OCI-LY7 (cell line): ENCODE data around the gene GAB3.

Experiments used
- CTCF ChIP-seq: fragments of 200-600 bp; sonication (generic); conservative IDR thresholded peaks from 2 replicates; pipeline ENCODE4 v1.5.1; 2014; ENCODE audit warnings: mild to moderate bottlenecking, antibody characterized with exemption, low read length, moderate library complexity, mixed read lengths
- EZH2phosphoT487 ChIP-seq: fragments of 200-600 bp; sonication (generic); IDR thresholded peaks from 2 replicates; pipeline ENCODE4 v1.6.1; 2018; ENCODE audit warnings: low read depth, borderline replicate concordance, mild to moderate bottlenecking, mixed run types, antibody characterized with exemption, low read length, moderate library complexity, mixed read lengths

DNA sequence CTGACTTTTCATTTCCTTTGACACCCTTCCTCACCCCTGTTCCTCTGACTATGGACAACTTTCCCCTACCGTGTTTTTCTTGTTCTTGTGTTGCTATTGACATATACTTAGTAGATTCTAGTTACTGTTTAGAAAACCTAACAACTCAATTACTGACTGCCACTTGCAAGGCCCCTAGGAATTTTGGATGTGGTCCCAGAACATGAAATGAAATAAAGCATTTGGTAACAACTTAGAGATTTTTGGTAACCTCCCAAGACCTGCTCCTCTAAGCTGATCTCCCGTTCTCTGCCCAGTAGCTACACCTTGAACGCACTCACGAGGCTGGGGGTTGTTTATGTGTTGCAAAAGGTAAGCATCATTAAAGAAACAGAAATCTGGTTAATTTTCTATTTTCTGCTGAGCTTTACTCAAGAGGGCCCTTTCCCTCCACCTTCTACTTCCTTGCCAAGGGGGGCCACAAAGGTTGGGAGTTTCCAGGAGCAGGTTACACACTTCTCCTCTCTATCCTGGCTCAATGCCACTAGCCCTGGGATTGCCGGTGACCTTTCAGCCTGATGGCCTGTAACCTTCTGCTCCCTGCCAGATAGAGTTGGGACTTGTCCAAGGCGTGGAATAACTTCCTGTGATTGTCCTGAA lies 20.5 kb downstream of the GAB3 start:
- TF ChIP-seq EZH2phosphoT487 (no peak), CTCF (no peak)
